Heart left ventricle (tissue), 16 donors: ENCODE measurements around the gene OCSTAMP. TPM values are rescaled to one million over a fixed set of nuclear protein-coding genes. Genes with fewer than 3 reads are reported as not detected.

ENCODE experiments used
- ATAC-seq, 4 donors: fragments of 200-7000 bp; cut with Tn5 transposase; one replicate each; pipeline ENCODE4 v1.9.1; 2020 to 2022; ENCODE audit warnings: moderate library complexity in 4 of 4, mild to moderate bottlenecking in 3 of 4, moderate number of reproducible peaks in 1 of 4
- DNase-seq, 5 donors: peaks; one replicate each; pipeline ENCODE4 v3.0.0-alpha.2; 2020
- H3K27ac ChIP-seq, 12 donors: fragments of 200-600 bp; sonication (generic) in 4 of 12; one replicate each; pipeline versions ENCODE4 v1.5.0 to v1.8.0; 2016 to 2022; ENCODE audit warnings: mild to moderate bottlenecking in 2 of 12
- H3K27me3 ChIP-seq, 9 donors: fragments of 200-600 bp; sonication (generic) in 2 of 9; one replicate each; pipeline versions ENCODE4 v1.5.1 to v1.8.0; 2016 to 2022; ENCODE audit warnings: mild to moderate bottlenecking in 3 of 9
- H3K36me3 ChIP-seq, 9 donors: fragments of 200-600 bp; sonication (generic) in 2 of 9; one replicate each; pipeline versions ENCODE4 v1.5.0 to v1.8.0; 2018 to 2022; ENCODE audit warnings: mild to moderate bottlenecking in 2 of 9
- H3K4me1 ChIP-seq, 12 donors: fragments of 200-600 bp; sonication (generic) in 4 of 12; one replicate each; pipeline versions ENCODE4 v1.5.0 to v1.8.0; 2016 to 2022; ENCODE audit warnings: mild to moderate bottlenecking in 3 of 12
- H3K4me3 ChIP-seq, 12 donors: fragments of 200-600 bp; sonication (generic) in 4 of 12; one replicate each; pipeline versions ENCODE4 v1.5.0 to v1.8.0; 2017 to 2022; ENCODE audit warnings: mild to moderate bottlenecking in 9 of 12, moderate library complexity in 4 of 12
- H3K9me3 ChIP-seq, 12 donors: fragments of 200-600 bp; sonication (generic) in 4 of 12; one replicate each; pipeline versions ENCODE4 v1.5.0 to v1.8.0; 2016 to 2022; ENCODE audit warnings: mild to moderate bottlenecking in 1 of 12
- POLR2A ChIP-seq, 2 donors: fragments of 450-650 bp; IDR thresholded peaks; one replicate each; pipeline ENCODE4 v1.6.1; 2017; ENCODE audit warnings: antibody characterized with exemption in 2 of 2, mild to moderate bottlenecking in 2 of 2, moderate library complexity in 2 of 2
- WGBS, 4 donors: extraction: QIAGEN DNeasy Blood & Tissue Kit in 2 of 4; methylation state at CpG; one replicate each; pipeline versions ENCODE4 v1.1.5 to v1.1.7; 2013 to 2018; 5-methylcytosine and 5-hydroxymethylcytosine counted together
- intact Hi-C, 10 donors: fragments of 100-400 bp; cut with DNase I; formaldehyde crosslinking; loops; one replicate each; pipeline versions ENCODE4 v1.11.1 to v1.14.2; 2022
- polyA plus RNA-seq, 2 donors: library from polyadenylated mRNA; stranded (reverse); fragments of 200-250 nt; gene quantifications; one replicate each; pipeline ENCODE4 v1.2.3, GENCODE V29; 2013
- total RNA-seq, 9 donors: library from RNA; depleted of rRNA in 2 of 9; stranded (reverse); fragments of >200 nt in 2 of 9; fragmentation: NEBNext Ultra II Directional in 3 of 9; extraction: Animal tissue kit (Norgen Biotek cat#: 25700) in 3 of 9; gene quantifications; one replicate each; pipeline versions ENCODE4 v1.1.0 to v1.2.4, GENCODE V29; 2016 to 2023
- TF ChIP-seq, protein P1 (sequence below), 12 donors: fragments of 200-600 bp; sonication (generic) in 4 of 12; IDR thresholded peaks; one replicate each; pipeline versions ENCODE4 v1.5.0 to v1.8.0; 2018 to 2022; ENCODE audit warnings: antibody characterized with exemption in 12 of 12, mild to moderate bottlenecking in 5 of 12
- donor health status: ischemic (EF 13 %, LVEDD 7.1; RV severe dilation, severe dysfunction).
- donor health status: healthy with polysubstance abuse.
- donor health status: DM: no; HTN: yes; CAD: no.
- donor health status: DM: no; HTN: no; CAD: no.
- donor health status: ischemic (EF 25% LVEDD 6.9; RV normal size, moderate dysfunction).
- donor health status: ischemic (EF 25% LVEDD 5.7; RV mildly dilated, moderate dysfunction).
- donor health status: healthy.
- donor health status: DM: yes; HTN: yes; CAD: no.
- donor health status: ischemic (EF 35%, LVEDD 5.7; RV mildly dilated, moderate dysfunction).
- donor health status: nonischemic (EF 11% LVEDD 7.7; RV severe dilation, severe dysfunction).
- donor health status: DM: yes; HTN: yes; CAD: no.
- donor health status: PGD.
- donor health status: ischemic (EF 29% LVEDD 5.4; RV normal size, mild dysfunction).
- donor health status: nonischemic (EF 23%, LVEDD 6.1; RV moderate dilation, normal function).

Gene OCSTAMP
- total and polyA plus RNA-seq, 11 donors = not detected

DNA sequence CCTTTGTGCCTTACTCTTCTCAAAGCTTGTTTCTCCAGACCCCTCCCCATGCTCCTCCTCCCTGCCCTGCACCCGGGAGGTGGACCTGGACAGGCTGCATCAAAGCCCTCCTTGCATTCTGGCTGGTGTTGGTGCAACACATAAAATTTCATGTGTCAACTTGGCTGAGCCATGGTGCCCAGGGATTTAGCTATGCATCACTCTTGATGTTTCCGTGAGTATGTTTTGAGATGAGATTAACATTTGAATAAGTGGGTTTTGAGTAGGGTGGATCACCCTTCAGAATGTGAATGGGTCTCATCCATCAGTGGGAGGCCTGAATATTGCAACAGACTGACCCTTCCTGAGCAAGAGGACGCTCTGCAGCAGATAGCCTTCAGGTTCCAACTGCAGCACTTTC is 4.4 kb upstream of the OCSTAMP start:
- no peak overlapping the region for H3K27ac ChIP-seq
- H3K4me3 ChIP-seq = no peak overlapping the region
- peaks cover 0 to 28% (median 0%) of the 10 kb centered on the region in 12 donors for H3K4me1 ChIP-seq
- H3K36me3 ChIP-seq = no peaks in the 10 kb centered on the region
- intact Hi-C loops = loop anchor here in 2 of 10 donors (5.0 kb wide), 2 partner anchors 127 to 188 kb away; no protein-coding TSS in a partner anchor
- ATAC-seq (no peak), DNase-seq (no peak)
- 72 to 85% (median 77%) methylated on average over 3 of the region's 3 CpGs for WGBS, 4 donors
- H3K27me3 ChIP-seq = no peaks in the 10 kb centered on the region
- H3K9me3 ChIP-seq = no peaks in the 10 kb centered on the region
- no peak for TF ChIP-seq POLR2A (IDR thresholded peaks at IDR 0.05)
- TF ChIP-seq, protein P1, sequence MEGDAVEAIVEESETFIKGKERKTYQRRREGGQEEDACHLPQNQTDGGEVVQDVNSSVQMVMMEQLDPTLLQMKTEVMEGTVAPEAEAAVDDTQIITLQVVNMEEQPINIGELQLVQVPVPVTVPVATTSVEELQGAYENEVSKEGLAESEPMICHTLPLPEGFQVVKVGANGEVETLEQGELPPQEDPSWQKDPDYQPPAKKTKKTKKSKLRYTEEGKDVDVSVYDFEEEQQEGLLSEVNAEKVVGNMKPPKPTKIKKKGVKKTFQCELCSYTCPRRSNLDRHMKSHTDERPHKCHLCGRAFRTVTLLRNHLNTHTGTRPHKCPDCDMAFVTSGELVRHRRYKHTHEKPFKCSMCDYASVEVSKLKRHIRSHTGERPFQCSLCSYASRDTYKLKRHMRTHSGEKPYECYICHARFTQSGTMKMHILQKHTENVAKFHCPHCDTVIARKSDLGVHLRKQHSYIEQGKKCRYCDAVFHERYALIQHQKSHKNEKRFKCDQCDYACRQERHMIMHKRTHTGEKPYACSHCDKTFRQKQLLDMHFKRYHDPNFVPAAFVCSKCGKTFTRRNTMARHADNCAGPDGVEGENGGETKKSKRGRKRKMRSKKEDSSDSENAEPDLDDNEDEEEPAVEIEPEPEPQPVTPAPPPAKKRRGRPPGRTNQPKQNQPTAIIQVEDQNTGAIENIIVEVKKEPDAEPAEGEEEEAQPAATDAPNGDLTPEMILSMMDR (IDR thresholded peaks at IDR 0.05) = no peak

DNA sequence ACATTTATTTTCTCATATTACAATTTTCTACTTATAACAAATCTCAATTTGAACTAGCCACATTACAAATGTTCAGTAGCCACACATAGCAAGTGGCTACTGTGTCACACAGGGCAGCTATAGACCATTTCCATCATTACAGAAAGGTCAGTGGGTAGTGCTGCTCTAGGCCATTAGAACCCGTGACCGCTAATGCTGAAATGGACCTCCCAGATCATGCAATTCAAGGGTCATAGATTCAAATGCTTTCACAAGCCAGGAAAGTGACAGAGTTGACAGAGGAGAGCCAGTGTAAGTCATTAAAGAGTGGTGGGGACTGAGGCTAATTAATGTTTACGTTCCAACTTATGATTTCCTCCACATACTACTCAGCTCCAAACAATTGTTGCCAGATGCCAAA is 3.5 kb upstream of the OCSTAMP start:
- DNase-seq (no peak), ATAC-seq (no peak)
- no peak for TF ChIP-seq POLR2A (IDR thresholded peaks at IDR 0.05)
- TF ChIP-seq, protein P1 (IDR thresholded peaks at IDR 0.05) = no peak
- intact Hi-C loops = no loop called here
- Histone ChIP-seq H3K27me3 (peaks cover 0 to 2% (median 0%) of the 10 kb centered on the region in 9 donors), H3K27ac (no peak overlapping the region), H3K4me3 (no peak overlapping the region), H3K9me3 (no peaks in the 10 kb centered on the region), H3K4me1 (peaks cover 0 to 26% (median 0%) of the 10 kb centered on the region in 12 donors), H3K36me3 (no peaks in the 10 kb centered on the region)
- WGBS, 4 donors = 92 to 97% (median 95%) methylated on average over 3 of the region's 3 CpGs

DNA sequence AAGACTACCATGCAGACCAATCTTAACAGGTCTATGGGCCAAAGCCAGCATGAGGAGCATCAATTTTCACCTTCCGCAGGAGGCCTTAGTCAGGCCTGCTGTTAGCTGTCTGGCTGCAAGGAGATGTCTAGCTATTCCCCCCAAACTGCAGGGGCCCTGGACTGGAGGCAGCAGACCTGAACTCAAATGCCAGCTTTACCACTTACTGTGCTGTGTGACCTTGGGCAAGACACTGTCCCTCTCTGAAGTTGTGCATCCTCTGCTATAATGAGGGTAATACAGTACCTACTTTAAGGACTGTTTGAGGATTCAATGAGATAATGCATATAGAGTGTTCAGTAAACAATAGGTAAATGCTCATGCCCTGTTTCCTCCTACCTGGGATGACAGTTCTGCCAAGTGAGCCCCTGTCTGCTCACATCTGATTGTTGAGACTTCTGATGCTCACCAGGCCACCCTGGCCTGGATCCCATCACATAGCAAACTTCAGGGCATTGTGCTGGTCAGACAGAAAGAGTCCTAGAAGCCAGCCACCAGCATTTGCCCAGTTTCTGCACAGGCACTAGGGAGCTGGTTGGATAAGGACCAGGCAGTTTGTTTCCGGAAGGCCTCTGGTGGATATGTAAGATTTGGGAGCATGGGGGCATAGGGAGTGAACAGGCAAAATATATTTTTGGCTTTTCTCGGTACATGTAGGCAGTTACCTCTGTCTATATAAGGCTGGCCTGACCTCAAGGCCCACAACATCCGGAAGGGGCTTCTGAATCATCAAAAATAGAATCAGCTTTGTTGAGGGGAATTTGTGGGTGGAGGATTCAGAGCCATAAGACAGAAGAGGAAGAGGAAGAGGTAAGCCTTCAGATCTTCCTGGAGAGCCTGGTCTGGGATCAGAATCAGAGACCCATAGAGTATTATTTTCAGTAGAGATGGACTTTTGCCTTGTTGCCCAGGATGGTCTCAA is 2.3 kb upstream of the OCSTAMP start:
- Histone ChIP-seq H3K27me3 (peaks cover 0 to 2% (median 0%) of the 10 kb centered on the region in 9 donors), H3K27ac (no peak overlapping the region), H3K4me1 (peaks cover 0 to 19% (median 0%) of the 10 kb centered on the region in 12 donors), H3K4me3 (no peak overlapping the region), H3K36me3 (no peaks in the 10 kb centered on the region), H3K9me3 (no peaks in the 10 kb centered on the region)
- WGBS, 4 donors = 64 to 69% (median 66%) methylated on average over 4 of the region's 4 CpGs
- DNase-seq = no peak
- no peak for TF ChIP-seq POLR2A (IDR thresholded peaks at IDR 0.05)
- TF ChIP-seq, protein P1 (IDR thresholded peaks at IDR 0.05) = no peak
- intact Hi-C loops = no loop called here
- ATAC-seq = no peak
